HepG2 (cell line): Measurements from ENCODE around the gene DAG1. TPM values are rescaled to one million over a fixed set of nuclear protein-coding genes. Genes with fewer than 3 reads are reported as not detected.

Experiments
- FOXC1 ChIP-seq: sonication (generic); formaldehyde crosslinking; IDR thresholded peaks from 2 replicates; pipeline ENCODE4 v1.8.0; 2022; ENCODE audit warnings: mild to moderate bottlenecking, missing genetic modification reagents, borderline replicate concordance
- HCFC1 ChIP-seq: fragments of 150-350 bp; IDR thresholded peaks from 2 replicates; pipeline ENCODE4 v1.6.1; 2014; ENCODE audit warnings: low read depth, low read length
- HNF1A ChIP-seq, 2 experiments: sonication (generic) in 1 of 2; formaldehyde crosslinking in 1 of 2; IDR thresholded peaks; 2 replicates each; pipeline versions ENCODE4 v1.4.0 to v1.6.1; 2016 to 2020; ENCODE audit warnings: borderline replicate concordance in 1 of 2, low read depth in 1 of 2, mild to moderate bottlenecking in 1 of 2, missing genetic modification reagents in 1 of 2
- MLLT10 ChIP-seq: sonication (generic); formaldehyde crosslinking; IDR thresholded peaks from 2 replicates; pipeline ENCODE4 v1.4.0; 2020; ENCODE audit warnings: missing genetic modification reagents
- NRL ChIP-seq: sonication (generic); formaldehyde crosslinking; IDR thresholded peaks from 2 replicates; pipeline ENCODE4 v1.5.0; 2020; ENCODE audit warnings: missing genetic modification reagents, mild to moderate bottlenecking, moderate library complexity, borderline replicate concordance
- SIX1 ChIP-seq: sonication (generic); formaldehyde crosslinking; IDR thresholded peaks from 2 replicates; pipeline ENCODE4 v1.4.0; 2020; ENCODE audit warnings: missing genetic modification reagents, borderline replicate concordance
- YEATS4 ChIP-seq: sonication (generic); formaldehyde crosslinking; IDR thresholded peaks from 2 replicates; pipeline ENCODE4 v1.4.0; 2020; ENCODE audit warnings: missing genetic modification reagents, borderline replicate concordance
- ZNF264 ChIP-seq: sonication (generic); formaldehyde crosslinking; IDR thresholded peaks from 2 replicates; pipeline ENCODE4 v1.4.0; 2020; ENCODE audit warnings: missing genetic modification reagents
- ZNF354B ChIP-seq: sonication (generic); formaldehyde crosslinking; IDR thresholded peaks from 2 replicates; pipeline ENCODE4 v1.8.0; 2022; ENCODE audit warnings: mild to moderate bottlenecking, missing genetic modification reagents
- ZNF563 ChIP-seq: sonication (generic); formaldehyde crosslinking; IDR thresholded peaks from 2 replicates; pipeline ENCODE4 v1.8.0; 2022; ENCODE audit warnings: mild to moderate bottlenecking, moderate library complexity, missing genetic modification reagents
- ZNF646 ChIP-seq: sonication (generic); formaldehyde crosslinking; IDR thresholded peaks from 2 replicates; pipeline ENCODE4 v1.9.0; 2021; ENCODE audit warnings: mild to moderate bottlenecking, missing genetic modification reagents
- ZNF670 ChIP-seq: sonication (generic); formaldehyde crosslinking; IDR thresholded peaks from 2 replicates; pipeline ENCODE4 v1.8.0; 2022; ENCODE audit warnings: mild to moderate bottlenecking, missing genetic modification reagents, borderline replicate concordance
- ZNF7 ChIP-seq: IDR thresholded peaks from 2 replicates; pipeline ENCODE4 v1.6.1; 2016; ENCODE audit warnings: missing biosample characterization, missing genetic modification reagents
- ZNF816 ChIP-seq: sonication (generic); formaldehyde crosslinking; IDR thresholded peaks from 2 replicates; pipeline ENCODE4 v1.8.0; 2022; ENCODE audit warnings: missing genetic modification reagents, mild to moderate bottlenecking, borderline replicate concordance
- polyA plus RNA-seq, 8 experiments: library from polyadenylated mRNA; depleted of rRNA in 3 of 8; stranded (reverse) in 7 of 8; unstranded in 1 of 8; fragments of >200 nt; fragmentation: Illumina TruSeq in 4 of 8; extraction: Trizol in 4 of 8; gene quantifications; 2 replicates each; pipeline versions ENCODE4 v1.2.1 to v1.2.3, GENCODE V29; 2011 to 2016; ENCODE audit warnings: low read depth in 4 of 8, missing spikeins in 1 of 8, mixed read lengths in 1 of 8; ENCODE audit not compliant: insufficient read depth in 1 of 8
- total RNA-seq, 5 experiments: library from RNA; depleted of rRNA; stranded (reverse); fragments of >200 nt; fragmentation: Illumina TruSeq; extraction: Trizol; gene quantifications; 2 replicates each; pipeline ENCODE4 v1.2.3, GENCODE V29; 2016; ENCODE audit warnings: low read depth in 1 of 5
- TF ChIP-seq, protein P1 (sequence below): sonication (generic); formaldehyde crosslinking; IDR thresholded peaks from 2 replicates; pipeline ENCODE4 v1.5.0; 2020; ENCODE audit warnings: mild to moderate bottlenecking, missing genetic modification reagents, borderline replicate concordance

The DAG1 gene
- total and polyA plus RNA-seq, 2 of the 13 experiments (the other 11 are each of a cell fraction or from before 2014, with no cell fraction given), result 47.3 to 50.4 TPM

DNA sequence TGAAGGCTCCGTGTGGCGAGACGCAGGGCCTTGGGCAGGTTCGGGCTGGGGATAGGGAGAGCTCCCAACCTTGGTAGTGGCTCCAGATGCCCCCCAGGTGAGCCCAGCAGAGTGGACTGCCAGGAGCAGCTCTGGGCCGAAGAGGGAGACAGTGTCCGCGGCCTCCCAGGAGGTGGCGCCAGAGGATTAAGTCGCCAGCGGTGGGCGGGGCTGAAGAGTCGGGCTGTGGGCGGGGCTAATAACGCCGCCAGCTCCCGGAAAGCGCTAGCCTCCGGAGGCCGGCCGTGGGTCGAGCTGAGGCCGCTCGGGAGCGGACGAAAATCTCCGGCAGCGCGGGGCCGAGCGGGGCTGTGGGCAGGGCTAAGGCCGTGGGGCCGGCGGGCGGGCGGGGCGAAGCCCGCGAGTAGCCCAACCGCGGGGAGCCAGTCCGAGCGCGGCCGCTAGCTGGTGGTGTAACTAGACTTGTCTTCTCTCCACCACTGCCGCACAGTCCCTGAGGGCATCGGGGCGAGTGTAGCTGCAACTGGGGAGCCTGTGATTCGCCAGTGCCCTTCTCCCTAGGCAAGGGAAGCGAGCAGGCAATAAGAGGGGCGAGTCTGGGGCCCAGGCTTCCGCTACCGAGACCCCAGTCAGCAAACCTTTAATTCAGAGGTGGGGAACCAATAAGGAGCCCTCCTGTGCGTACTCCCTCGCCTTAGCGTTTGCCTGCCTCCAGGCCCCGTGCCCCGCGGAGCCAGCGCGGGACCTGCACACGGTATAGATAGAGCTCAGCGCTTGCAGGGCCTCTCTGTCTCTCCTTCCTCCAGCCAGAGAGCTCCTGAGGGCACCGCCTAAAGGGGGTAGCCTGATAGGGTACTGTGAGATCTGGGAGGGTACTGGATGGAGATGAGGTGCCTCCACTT is 69.8 kb downstream of the DAG1 start (continued):
- peak; percentile 66; the same call in 1 of the 2 replicates for TF ChIP-seq YEATS4 (CRISPR knock-in tag)
- TF ChIP-seq ZNF7 (CRISPR knock-in tag), result no peak
- TF ChIP-seq ZNF670 (CRISPR knock-in tag), result no peak
- TF ChIP-seq ZNF563 (CRISPR knock-in tag), result peak; percentile 45; the same call in 1 of the 2 replicates
- TF ChIP-seq NRL (CRISPR knock-in tag), result peak; percentile 45; the same call in 1 of the 2 replicates
- TF ChIP-seq ZNF816, result no peak
- peak; percentile 81; the same call in 1 of the 2 replicates for TF ChIP-seq ZNF354B (CRISPR knock-in tag)
- no peak for TF ChIP-seq ZNF264 (CRISPR knock-in tag)
- TF ChIP-seq HNF1A (IDR thresholded peaks at IDR 0.05; ENCODE audit: low read depth), result no peak
- no peak; the same call in 1 of the 2 replicates for TF ChIP-seq HNF1A (CRISPR knock-in tag; IDR thresholded peaks at IDR 0.05; ENCODE audit: borderline replicate concordance)
- TF ChIP-seq ZNF646 (CRISPR knock-in tag), result no peak
- TF ChIP-seq HCFC1, result no peak
- no peak for TF ChIP-seq MLLT10 (CRISPR knock-in tag)
- no peak for TF ChIP-seq SIX1 (CRISPR knock-in tag)
- TF ChIP-seq, protein P1, sequence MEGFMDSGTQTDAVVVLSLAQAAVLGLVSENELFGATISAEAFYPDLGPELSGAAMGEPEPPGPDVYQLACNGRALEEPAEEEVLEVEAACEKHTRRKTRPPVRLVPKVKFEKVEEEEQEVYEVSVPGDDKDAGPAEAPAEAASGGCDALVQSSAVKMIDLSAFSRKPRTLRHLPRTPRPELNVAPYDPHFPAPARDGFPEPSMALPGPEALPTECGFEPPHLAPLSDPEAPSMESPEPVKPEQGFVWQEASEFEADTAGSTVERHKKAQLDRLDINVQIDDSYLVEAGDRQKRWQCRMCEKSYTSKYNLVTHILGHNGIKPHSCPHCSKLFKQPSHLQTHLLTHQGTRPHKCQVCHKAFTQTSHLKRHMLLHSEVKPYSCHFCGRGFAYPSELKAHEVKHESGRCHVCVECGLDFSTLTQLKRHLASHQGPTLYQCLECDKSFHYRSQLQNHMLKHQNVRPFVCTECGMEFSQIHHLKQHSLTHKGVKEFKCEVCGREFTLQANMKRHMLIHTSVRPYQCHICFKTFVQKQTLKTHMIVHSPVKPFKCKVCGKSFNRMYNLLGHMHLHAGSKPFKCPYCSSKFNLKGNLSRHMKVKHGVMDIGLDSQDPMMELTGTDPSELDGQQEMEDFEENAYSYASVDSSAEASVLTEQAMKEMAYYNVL (CRISPR knock-in tag), result peak; percentile 41; the same call in 1 of the 2 replicates
- TF ChIP-seq FOXC1 (CRISPR knock-in tag), result no peak
